ENCODE data around the gene KIAA0513. TPM values are rescaled to one million over a fixed set of nuclear protein-coding genes. Genes with fewer than 3 reads are reported as not detected.

Gene KIAA0513
- total RNA-seq, 1 experiment from 2014 or later = 2.9 TPM

- no peak for TF ChIP-seq EZH2 (IDR thresholded peaks at IDR 0.05; ENCODE audit: borderline replicate concordance, low read depth, low read length, poor library complexity, severe bottlenecking)
- no peak for TF ChIP-seq CTCF (conservative IDR thresholded peaks at IDR 0.05; ENCODE audit: low read depth, low read length)
- H3K9me3 ChIP-seq (ENCODE audit: low read depth, low read length, poor library complexity, severe bottlenecking) = no peaks in the 10 kb centered on the region
- ChIA-PET POLR2A (ENCODE audit: low non-redundant PET) (no interaction called here), CTCF (no interaction called here)
- no peak for DNase-seq (ENCODE audit: low spot score)
- intact Hi-C loops (cut with micrococcal nuclease; ENCODE audit: unreplicated experiment) = no loop called here
- no peaks in the 10 kb centered on the region for H3K4me1 ChIP-seq (ENCODE audit: insufficient read depth, low read length, poor library complexity, severe bottlenecking)
- no peak overlapping the region for H3K4me3 ChIP-seq (ENCODE audit: low read depth, low read length, poor library complexity, severe bottlenecking)
- H3K27me3 ChIP-seq (replicated peaks; ENCODE audit: insufficient read depth, low read depth, low read length, poor library complexity) = peaks cover 21% of the 10 kb centered on the region
- no peak overlapping the region for H3K27ac ChIP-seq (ENCODE audit: low read depth, low read length, poor library complexity, severe bottlenecking)
- H3K36me3 ChIP-seq (ENCODE audit: insufficient read depth, low read length, poor library complexity, severe bottlenecking) = no peaks in the 10 kb centered on the region
- BruUV-seq (replicated peaks) = no TSS peak
Observed at GRCh38 chr16:85014311-85014710, 13.3 kb upstream of the KIAA0513 start.

- Histone ChIP-seq H3K27me3 (replicated peaks; ENCODE audit: insufficient read depth, low read depth, low read length, poor library complexity) (peaks cover 27% of the 10 kb centered on the region), H3K27ac (ENCODE audit: low read depth, low read length, poor library complexity, severe bottlenecking) (no peak overlapping the region), H3K4me1 (ENCODE audit: insufficient read depth, low read length, poor library complexity, severe bottlenecking) (no peaks in the 10 kb centered on the region), H3K9me3 (ENCODE audit: low read depth, low read length, poor library complexity, severe bottlenecking) (no peaks in the 10 kb centered on the region), H3K36me3 (ENCODE audit: insufficient read depth, low read length, poor library complexity, severe bottlenecking) (no peaks in the 10 kb centered on the region), H3K4me3 (ENCODE audit: low read depth, low read length, poor library complexity, severe bottlenecking) (no peak overlapping the region)
- BruUV-seq (replicated peaks) = no TSS peak
- TF ChIP-seq CTCF (conservative IDR thresholded peaks at IDR 0.05; ENCODE audit: low read depth, low read length) (no peak), EZH2 (IDR thresholded peaks at IDR 0.05; ENCODE audit: borderline replicate concordance, low read depth, low read length, poor library complexity, severe bottlenecking) (no peak)
- no peak for DNase-seq (ENCODE audit: low spot score)
- CTCF ChIA-PET = no interaction called here
- POLR2A ChIA-PET (ENCODE audit: low non-redundant PET) = no interaction called here
- intact Hi-C loops (cut with micrococcal nuclease; ENCODE audit: unreplicated experiment) = no loop called here
Observed at GRCh38 chr16:85015481-85016187, 12.0 kb upstream of the KIAA0513 start.

- H3K27me3 ChIP-seq (replicated peaks; ENCODE audit: insufficient read depth, low read depth, low read length, poor library complexity) = peaks cover 27% of the 10 kb centered on the region
- intact Hi-C loops (cut with micrococcal nuclease; ENCODE audit: unreplicated experiment) = no loop called here
- H3K9me3 ChIP-seq (ENCODE audit: low read depth, low read length, poor library complexity, severe bottlenecking) = no peaks in the 10 kb centered on the region
- POLR2A ChIA-PET (ENCODE audit: low non-redundant PET) = no interaction called here
- BruUV-seq (replicated peaks) = no TSS peak
- no peak overlapping the region for H3K27ac ChIP-seq (ENCODE audit: low read depth, low read length, poor library complexity, severe bottlenecking)
- no peak for DNase-seq (ENCODE audit: low spot score)
- no peaks in the 10 kb centered on the region for H3K4me1 ChIP-seq (ENCODE audit: insufficient read depth, low read length, poor library complexity, severe bottlenecking)
- CTCF ChIA-PET = no interaction called here
- H3K36me3 ChIP-seq (ENCODE audit: insufficient read depth, low read length, poor library complexity, severe bottlenecking) = no peaks in the 10 kb centered on the region
- no peak for TF ChIP-seq CTCF (conservative IDR thresholded peaks at IDR 0.05; ENCODE audit: low read depth, low read length)
- no peak for TF ChIP-seq EZH2 (IDR thresholded peaks at IDR 0.05; ENCODE audit: borderline replicate concordance, low read depth, low read length, poor library complexity, severe bottlenecking)
- no peak overlapping the region for H3K4me3 ChIP-seq (ENCODE audit: low read depth, low read length, poor library complexity, severe bottlenecking)
Observed at GRCh38 chr16:85017151-85017550, 10.4 kb upstream of the KIAA0513 start.
